Lower leg skin (tissue), 3 donors: ENCODE measurements around the gene AQP2.

Experiments used
- CTCF ChIP-seq, 3 donors: fragments of 450-650 bp; IDR thresholded peaks; one replicate each; pipeline ENCODE4 v1.5.1; 2016; ENCODE audit warnings: antibody characterized with exemption in 3 of 3, mild to moderate bottlenecking in 3 of 3, moderate library complexity in 2 of 3
- POLR2A ChIP-seq, 2 donors: fragments of 450-650 bp; IDR thresholded peaks; one replicate each; pipeline ENCODE4 v1.6.1; 2016 to 2017; ENCODE audit warnings: antibody characterized with exemption in 2 of 2, mild to moderate bottlenecking in 1 of 2, moderate library complexity in 1 of 2

GRCh38 chr12:49904601-49905000 lies 45.9 kb upstream of the AQP2 start:
- TF ChIP-seq CTCF (IDR thresholded peaks at IDR 0.05) (no peak), POLR2A (IDR thresholded peaks at IDR 0.05) (no peak)
